GM12892 (cell line): ENCODE measurements around the gene IFNLR1.

ENCODE experiments used
- POLR2A ChIP-seq: IDR thresholded peaks from 2 replicates; pipeline ENCODE4 v1.6.1; 2011; ENCODE audit warnings: low read depth, low read length, control low read depth
- POLR2AphosphoS5 ChIP-seq: IDR thresholded peaks from 2 replicates; pipeline ENCODE4 v1.6.1; 2011; ENCODE audit warnings: low read depth, low read length, control low read depth
- TAF1 ChIP-seq: IDR thresholded peaks from 2 replicates; pipeline ENCODE4 v1.6.1; 2011; ENCODE audit warnings: low read depth, mild to moderate bottlenecking, control low read depth, low read length, borderline replicate concordance

GRCh38 chr1:24125456-24125855 is 61.6 kb downstream of the IFNLR1 start:
- TF ChIP-seq POLR2A: no peak
- TF ChIP-seq POLR2AphosphoS5: no peak
- TF ChIP-seq TAF1: no peak
